ENCODE data around the gene CFHR2.

The CFHR2 gene

DNA sequence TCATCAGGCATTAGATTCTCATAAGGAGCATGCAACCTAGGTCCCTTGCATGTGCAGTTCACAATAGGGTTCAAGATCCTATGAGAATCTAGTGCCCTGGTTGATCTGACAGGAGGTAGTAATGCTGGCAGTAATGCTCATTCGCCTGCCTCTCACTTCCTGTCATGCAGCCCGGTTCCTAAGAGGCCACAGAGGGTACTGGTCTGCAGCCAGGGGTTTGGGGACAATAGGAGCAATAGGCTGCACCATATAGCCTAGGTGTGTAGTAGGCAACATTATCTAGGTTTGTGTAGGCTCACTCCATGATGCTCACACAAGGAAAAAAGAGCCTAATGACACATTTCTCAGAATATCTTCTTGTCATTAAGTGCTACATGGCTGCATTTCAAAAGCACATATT lies 59.6 kb downstream of the CFHR2 start:
- DNase-seq = no peak

DNA sequence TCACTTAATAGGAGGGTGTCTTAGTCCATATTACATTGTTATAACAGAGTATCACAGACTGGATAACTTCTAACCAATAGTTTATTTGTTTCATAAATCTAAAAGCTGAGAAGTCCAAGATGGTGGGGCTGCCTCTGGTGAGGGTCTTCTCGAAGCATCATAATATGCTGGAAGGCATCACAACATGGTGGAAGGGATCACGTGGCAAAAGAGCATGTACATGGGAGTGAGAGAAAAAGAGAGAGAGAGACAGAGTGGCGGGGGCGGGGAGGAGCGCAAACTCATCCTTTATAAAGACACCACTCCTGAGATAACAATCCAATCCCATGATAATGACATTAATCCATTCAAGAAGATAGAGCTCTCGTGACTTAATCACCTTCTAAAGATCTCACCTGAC lies 65.3 kb downstream of the CFHR2 start:
- no peak for DNase-seq

Data from SHP77 (cell line).